ENCODE data around the gene DDO. TPM values are rescaled to one million over a fixed set of nuclear protein-coding genes. Genes with fewer than 3 reads are reported as not detected.

Gene DDO
- total and polyA plus RNA-seq, 2 of the 8 experiments (the other 6 are each of a cell fraction or from before 2014, with no cell fraction given) = not detected

GRCh38 chr6:110345025-110345424, 70.3 kb downstream of the DDO start (continued):
- TF ChIP-seq SRF (IDR thresholded peaks at IDR 0.05; ENCODE audit: low read depth, low read length) (no peak), KDM1A (IDR thresholded peaks at IDR 0.05; ENCODE audit: borderline replicate concordance, low read length) (no peak), MAX (IDR thresholded peaks at IDR 0.05) (no peak), CBX5 (IDR thresholded peaks at IDR 0.05; ENCODE audit: low read depth, low read length) (no peak), SIRT6 (IDR thresholded peaks at IDR 0.05; ENCODE audit: low read length) (no peak), TEAD4 (IDR thresholded peaks at IDR 0.05; ENCODE audit: low read depth, low read length) (no peak), CHD2 (IDR thresholded peaks at IDR 0.05; ENCODE audit: low read length) (no peak), JUN (IDR thresholded peaks at IDR 0.05; ENCODE audit: low read depth, low read length) (no peak), POLR2A (IDR thresholded peaks at IDR 0.05; ENCODE audit: control extremely low read depth in 1 of 2, low read depth in 2 of 2, low read length in 2 of 2) (no peak)
- TF ChIP-seq, protein P1, sequence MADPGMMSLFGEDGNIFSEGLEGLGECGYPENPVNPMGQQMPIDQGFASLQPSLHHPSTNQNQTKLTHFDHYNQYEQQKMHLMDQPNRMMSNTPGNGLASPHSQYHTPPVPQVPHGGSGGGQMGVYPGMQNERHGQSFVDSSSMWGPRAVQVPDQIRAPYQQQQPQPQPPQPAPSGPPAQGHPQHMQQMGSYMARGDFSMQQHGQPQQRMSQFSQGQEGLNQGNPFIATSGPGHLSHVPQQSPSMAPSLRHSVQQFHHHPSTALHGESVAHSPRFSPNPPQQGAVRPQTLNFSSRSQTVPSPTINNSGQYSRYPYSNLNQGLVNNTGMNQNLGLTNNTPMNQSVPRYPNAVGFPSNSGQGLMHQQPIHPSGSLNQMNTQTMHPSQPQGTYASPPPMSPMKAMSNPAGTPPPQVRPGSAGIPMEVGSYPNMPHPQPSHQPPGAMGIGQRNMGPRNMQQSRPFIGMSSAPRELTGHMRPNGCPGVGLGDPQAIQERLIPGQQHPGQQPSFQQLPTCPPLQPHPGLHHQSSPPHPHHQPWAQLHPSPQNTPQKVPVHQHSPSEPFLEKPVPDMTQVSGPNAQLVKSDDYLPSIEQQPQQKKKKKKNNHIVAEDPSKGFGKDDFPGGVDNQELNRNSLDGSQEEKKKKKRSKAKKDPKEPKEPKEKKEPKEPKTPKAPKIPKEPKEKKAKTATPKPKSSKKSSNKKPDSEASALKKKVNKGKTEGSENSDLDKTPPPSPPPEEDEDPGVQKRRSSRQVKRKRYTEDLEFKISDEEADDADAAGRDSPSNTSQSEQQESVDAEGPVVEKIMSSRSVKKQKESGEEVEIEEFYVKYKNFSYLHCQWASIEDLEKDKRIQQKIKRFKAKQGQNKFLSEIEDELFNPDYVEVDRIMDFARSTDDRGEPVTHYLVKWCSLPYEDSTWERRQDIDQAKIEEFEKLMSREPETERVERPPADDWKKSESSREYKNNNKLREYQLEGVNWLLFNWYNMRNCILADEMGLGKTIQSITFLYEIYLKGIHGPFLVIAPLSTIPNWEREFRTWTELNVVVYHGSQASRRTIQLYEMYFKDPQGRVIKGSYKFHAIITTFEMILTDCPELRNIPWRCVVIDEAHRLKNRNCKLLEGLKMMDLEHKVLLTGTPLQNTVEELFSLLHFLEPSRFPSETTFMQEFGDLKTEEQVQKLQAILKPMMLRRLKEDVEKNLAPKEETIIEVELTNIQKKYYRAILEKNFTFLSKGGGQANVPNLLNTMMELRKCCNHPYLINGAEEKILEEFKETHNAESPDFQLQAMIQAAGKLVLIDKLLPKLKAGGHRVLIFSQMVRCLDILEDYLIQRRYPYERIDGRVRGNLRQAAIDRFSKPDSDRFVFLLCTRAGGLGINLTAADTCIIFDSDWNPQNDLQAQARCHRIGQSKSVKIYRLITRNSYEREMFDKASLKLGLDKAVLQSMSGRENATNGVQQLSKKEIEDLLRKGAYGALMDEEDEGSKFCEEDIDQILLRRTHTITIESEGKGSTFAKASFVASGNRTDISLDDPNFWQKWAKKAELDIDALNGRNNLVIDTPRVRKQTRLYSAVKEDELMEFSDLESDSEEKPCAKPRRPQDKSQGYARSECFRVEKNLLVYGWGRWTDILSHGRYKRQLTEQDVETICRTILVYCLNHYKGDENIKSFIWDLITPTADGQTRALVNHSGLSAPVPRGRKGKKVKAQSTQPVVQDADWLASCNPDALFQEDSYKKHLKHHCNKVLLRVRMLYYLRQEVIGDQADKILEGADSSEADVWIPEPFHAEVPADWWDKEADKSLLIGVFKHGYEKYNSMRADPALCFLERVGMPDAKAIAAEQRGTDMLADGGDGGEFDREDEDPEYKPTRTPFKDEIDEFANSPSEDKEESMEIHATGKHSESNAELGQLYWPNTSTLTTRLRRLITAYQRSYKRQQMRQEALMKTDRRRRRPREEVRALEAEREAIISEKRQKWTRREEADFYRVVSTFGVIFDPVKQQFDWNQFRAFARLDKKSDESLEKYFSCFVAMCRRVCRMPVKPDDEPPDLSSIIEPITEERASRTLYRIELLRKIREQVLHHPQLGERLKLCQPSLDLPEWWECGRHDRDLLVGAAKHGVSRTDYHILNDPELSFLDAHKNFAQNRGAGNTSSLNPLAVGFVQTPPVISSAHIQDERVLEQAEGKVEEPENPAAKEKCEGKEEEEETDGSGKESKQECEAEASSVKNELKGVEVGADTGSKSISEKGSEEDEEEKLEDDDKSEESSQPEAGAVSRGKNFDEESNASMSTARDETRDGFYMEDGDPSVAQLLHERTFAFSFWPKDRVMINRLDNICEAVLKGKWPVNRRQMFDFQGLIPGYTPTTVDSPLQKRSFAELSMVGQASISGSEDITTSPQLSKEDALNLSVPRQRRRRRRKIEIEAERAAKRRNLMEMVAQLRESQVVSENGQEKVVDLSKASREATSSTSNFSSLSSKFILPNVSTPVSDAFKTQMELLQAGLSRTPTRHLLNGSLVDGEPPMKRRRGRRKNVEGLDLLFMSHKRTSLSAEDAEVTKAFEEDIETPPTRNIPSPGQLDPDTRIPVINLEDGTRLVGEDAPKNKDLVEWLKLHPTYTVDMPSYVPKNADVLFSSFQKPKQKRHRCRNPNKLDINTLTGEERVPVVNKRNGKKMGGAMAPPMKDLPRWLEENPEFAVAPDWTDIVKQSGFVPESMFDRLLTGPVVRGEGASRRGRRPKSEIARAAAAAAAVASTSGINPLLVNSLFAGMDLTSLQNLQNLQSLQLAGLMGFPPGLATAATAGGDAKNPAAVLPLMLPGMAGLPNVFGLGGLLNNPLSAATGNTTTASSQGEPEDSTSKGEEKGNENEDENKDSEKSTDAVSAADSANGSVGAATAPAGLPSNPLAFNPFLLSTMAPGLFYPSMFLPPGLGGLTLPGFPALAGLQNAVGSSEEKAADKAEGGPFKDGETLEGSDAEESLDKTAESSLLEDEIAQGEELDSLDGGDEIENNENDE (IDR thresholded peaks at IDR 0.05; ENCODE audit: insufficient replicate concordance, low read length) = no peak
